HepG2 (cell line): ENCODE data around the gene OTUD7B. TPM values are rescaled to one million over a fixed set of nuclear protein-coding genes. Genes with fewer than 3 reads are reported as not detected.
A peak's percentile ranks its signal among the peaks of the same experiment; 100 is the strongest.

Source experiments
- CSRNP2 ChIP-seq: sonication (generic); formaldehyde crosslinking; conservative IDR thresholded peaks from 2 replicates; pipeline ENCODE4 v1.8.0; 2022; ENCODE audit warnings: low read depth, missing genetic modification reagents
- E2F1 ChIP-seq: sonication (generic); formaldehyde crosslinking; IDR thresholded peaks from 2 replicates; pipeline ENCODE4 v1.5.0; 2020; ENCODE audit warnings: missing genetic modification reagents
- GPN1 ChIP-seq: sonication (generic); formaldehyde crosslinking; IDR thresholded peaks from 2 replicates; pipeline ENCODE4 v1.5.1; 2020; ENCODE audit warnings: missing genetic modification reagents, borderline replicate concordance
- HMG20A ChIP-seq: IDR thresholded peaks from 2 replicates; pipeline ENCODE4 v1.6.1; 2016; ENCODE audit warnings: borderline replicate concordance
- HMGA1 ChIP-seq: sonication (generic); formaldehyde crosslinking; conservative IDR thresholded peaks from 2 replicates; pipeline ENCODE4 v1.4.0; 2020; ENCODE audit warnings: missing genetic modification reagents
- ISX ChIP-seq: sonication (generic); formaldehyde crosslinking; conservative IDR thresholded peaks from 2 replicates; pipeline ENCODE4 v1.5.0; 2020; ENCODE audit warnings: missing genetic modification reagents
- JUND ChIP-seq: sonication (generic); formaldehyde crosslinking; IDR thresholded peaks from 2 replicates; pipeline ENCODE4 v1.8.0; 2022; ENCODE audit warnings: mild to moderate bottlenecking, missing genetic modification reagents
- KMT2B ChIP-seq: IDR thresholded peaks from 2 replicates; pipeline ENCODE4 v1.6.1; 2016; ENCODE audit warnings: missing genetic modification reagents, missing compliant biosample characterization
- MAFF ChIP-seq: IDR thresholded peaks from 2 replicates; pipeline ENCODE4 v1.6.1; 2011; ENCODE audit warnings: low read depth, low read length, improper control_type of control experiment
- RBFOX2 ChIP-seq: fragments of 200-400 bp; formaldehyde crosslinking; IDR thresholded peaks from 2 replicates; pipeline ENCODE4 v1.6.1; 2017; ENCODE audit warnings: low read depth, mild to moderate bottlenecking, low read length
- SMC3 ChIP-seq: IDR thresholded peaks from 2 replicates; pipeline ENCODE4 v1.6.1; 2011; ENCODE audit warnings: low read length, improper control_type of control experiment
- SRSF4 ChIP-seq: fragments of 200-400 bp; formaldehyde crosslinking; IDR thresholded peaks from one replicate; pipeline ENCODE4 v1.6.1; 2018; ENCODE audit warnings: mild to moderate bottlenecking, low read depth, low read length, moderate library complexity; ENCODE audit not compliant: poor library complexity, severe bottlenecking
- TFAP4 ChIP-seq: sonication (generic); IDR thresholded peaks from 2 replicates; pipeline ENCODE4 v1.6.1; 2016; ENCODE audit warnings: low read depth, borderline replicate concordance
- ZBTB37 ChIP-seq: sonication (generic); formaldehyde crosslinking; IDR thresholded peaks from 2 replicates; pipeline ENCODE4 v1.4.0; 2020; ENCODE audit warnings: mild to moderate bottlenecking, missing genetic modification reagents
- ZFX ChIP-seq: sonication (generic); formaldehyde crosslinking; IDR thresholded peaks from 2 replicates; pipeline ENCODE4 v1.4.0; 2020; ENCODE audit warnings: mild to moderate bottlenecking, low read depth, missing genetic modification reagents, moderate library complexity
- ZKSCAN1 ChIP-seq: fragments of 150-350 bp; IDR thresholded peaks from 2 replicates; pipeline ENCODE4 v1.6.1; 2014; ENCODE audit warnings: low read length
- ZNF484 ChIP-seq: sonication (generic); formaldehyde crosslinking; IDR thresholded peaks from 2 replicates; pipeline ENCODE4 v1.5.1; 2020; ENCODE audit warnings: mild to moderate bottlenecking, low read depth, missing genetic modification reagents, borderline replicate concordance
- ZNF766 ChIP-seq: sonication (generic); formaldehyde crosslinking; IDR thresholded peaks from 2 replicates; pipeline ENCODE4 v1.5.0; 2020; ENCODE audit warnings: missing genetic modification reagents, borderline replicate concordance
- ZNF800 ChIP-seq: sonication (generic); formaldehyde crosslinking; IDR thresholded peaks from 2 replicates; pipeline ENCODE4 v1.4.0; 2020; ENCODE audit warnings: missing genetic modification reagents
- ZXDC ChIP-seq: sonication (generic); formaldehyde crosslinking; IDR thresholded peaks from 2 replicates; pipeline ENCODE4 v1.5.0; 2020; ENCODE audit warnings: mild to moderate bottlenecking, missing genetic modification reagents
- polyA plus RNA-seq, 8 experiments: library from polyadenylated mRNA; depleted of rRNA in 3 of 8; stranded (reverse) in 7 of 8; unstranded in 1 of 8; fragments of >200 nt; fragmentation: Illumina TruSeq in 4 of 8; extraction: Trizol in 4 of 8; gene quantifications; 2 replicates each; pipeline versions ENCODE4 v1.2.1 to v1.2.3, GENCODE V29; 2011 to 2016; ENCODE audit warnings: low read depth in 4 of 8, missing spikeins in 1 of 8, mixed read lengths in 1 of 8; ENCODE audit not compliant: insufficient read depth in 1 of 8
- total RNA-seq, 5 experiments: library from RNA; depleted of rRNA; stranded (reverse); fragments of >200 nt; fragmentation: Illumina TruSeq; extraction: Trizol; gene quantifications; 2 replicates each; pipeline ENCODE4 v1.2.3, GENCODE V29; 2016; ENCODE audit warnings: low read depth in 1 of 5

The OTUD7B gene
- total and polyA plus RNA-seq, 2 of the 13 experiments (the other 11 are each of a cell fraction or from before 2014, with no cell fraction given) = 5.1 to 11.2 TPM

GRCh38 chr1:149927563-149928400, 82.7 kb downstream of the OTUD7B start, which contains the start of gene SF3B4 (continued):
- peak; percentile 89 for TF ChIP-seq ZFX
- no peak for TF ChIP-seq ZKSCAN1
- no peak for TF ChIP-seq SMC3
- no peak for TF ChIP-seq ISX (CRISPR knock-in tag)
- TF ChIP-seq JUND (CRISPR knock-in tag) = no peak
- no peak for TF ChIP-seq ZNF484 (CRISPR knock-in tag)
- TF ChIP-seq MAFF = no peak
- no peak for TF ChIP-seq GPN1
- peak; percentile 46; the same call in 1 of the 2 replicates for TF ChIP-seq TFAP4
- TF ChIP-seq ZNF766 (CRISPR knock-in tag) = no peak
- no peak for TF ChIP-seq HMG20A (CRISPR knock-in tag)
- no peak for TF ChIP-seq ZXDC
- no peak for TF ChIP-seq ZNF800
- TF ChIP-seq CSRNP2 = no peak; the same call in 1 of the 2 replicates
- no peak for TF ChIP-seq HMGA1 (CRISPR knock-in tag)
- TF ChIP-seq KMT2B = peak; percentile 92
- TF ChIP-seq RBFOX2 = peak; percentile 95
- no peak for TF ChIP-seq ZBTB37 (CRISPR knock-in tag)
- peak; percentile 79 for TF ChIP-seq E2F1
- TF ChIP-seq SRSF4 = no peak
